NB4 (cell line): ENCODE results near the gene HPGDS.

Experiments
- CTCF ChIP-seq: IDR thresholded peaks from one replicate; pipeline ENCODE4 v1.5.1; 2012; ENCODE audit warnings: low read depth, low read length
- MAX ChIP-seq: IDR thresholded peaks from 2 replicates; pipeline ENCODE4 v1.6.1; 2011; ENCODE audit warnings: low read depth, low read length
- MYC ChIP-seq: IDR thresholded peaks from 2 replicates; pipeline ENCODE4 v1.6.1; 2011; ENCODE audit warnings: low read depth, low read length
- POLR2A ChIP-seq: IDR thresholded peaks from 2 replicates; pipeline ENCODE4 v1.6.1; 2011; ENCODE audit warnings: mild to moderate bottlenecking; ENCODE audit not compliant: insufficient read length; ENCODE audit errors: extremely low read depth

- TF ChIP-seq CTCF (no peak), POLR2A (no peak), MAX (no peak), MYC (no peak)
Observed at GRCh38 chr4:94365304-94365703, 22.7 kb upstream of the HPGDS start.
